ENCODE data around the gene CACNA1G. TPM values are rescaled to one million over a fixed set of nuclear protein-coding genes. Genes with fewer than 3 reads are reported as not detected.

The CACNA1G gene
- total and polyA plus RNA-seq, 9 of the 15 experiments (the other 6 are each of a cell fraction or from before 2014, with no cell fraction given): 0.01 TPM; not detected in 8

DNA sequence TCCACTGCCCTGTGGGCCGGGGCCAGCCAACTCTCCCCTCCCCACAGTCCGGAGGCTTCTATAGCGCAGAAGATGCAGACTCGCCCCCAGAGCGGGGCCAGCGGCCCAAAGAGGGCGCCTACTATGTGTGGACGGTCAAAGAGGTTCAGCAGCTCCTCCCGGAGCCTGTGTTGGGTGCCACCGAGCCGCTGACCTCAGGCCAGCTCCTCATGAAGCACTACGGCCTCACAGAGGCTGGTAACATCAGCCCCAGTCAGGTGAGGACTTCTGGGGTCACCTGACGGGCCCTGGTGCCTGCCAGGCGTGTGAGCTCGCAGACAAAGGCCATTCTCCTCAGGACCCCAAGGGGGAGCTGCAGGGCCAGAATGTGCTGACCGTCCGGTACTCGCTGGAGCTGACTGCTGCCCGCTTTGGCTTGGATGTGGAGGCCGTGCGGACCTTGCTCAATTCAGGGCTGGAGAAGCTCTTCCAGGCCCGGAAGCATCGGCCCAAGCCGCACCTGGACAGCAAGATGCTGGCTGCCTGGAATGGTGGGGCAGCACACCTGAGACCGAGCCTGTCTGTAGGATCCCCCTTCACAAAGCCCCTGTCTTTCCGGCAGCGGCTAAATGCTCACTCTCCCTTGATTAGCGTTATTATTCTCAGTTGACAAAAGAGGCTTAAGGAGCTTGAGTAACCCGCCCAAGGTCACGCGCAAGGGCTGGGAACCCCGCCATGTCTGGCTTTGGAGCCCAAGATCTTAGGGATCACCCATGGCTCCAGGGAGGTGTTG is 9.7 kb upstream of the CACNA1G start (continued):
- TF ChIP-seq, protein P1, sequence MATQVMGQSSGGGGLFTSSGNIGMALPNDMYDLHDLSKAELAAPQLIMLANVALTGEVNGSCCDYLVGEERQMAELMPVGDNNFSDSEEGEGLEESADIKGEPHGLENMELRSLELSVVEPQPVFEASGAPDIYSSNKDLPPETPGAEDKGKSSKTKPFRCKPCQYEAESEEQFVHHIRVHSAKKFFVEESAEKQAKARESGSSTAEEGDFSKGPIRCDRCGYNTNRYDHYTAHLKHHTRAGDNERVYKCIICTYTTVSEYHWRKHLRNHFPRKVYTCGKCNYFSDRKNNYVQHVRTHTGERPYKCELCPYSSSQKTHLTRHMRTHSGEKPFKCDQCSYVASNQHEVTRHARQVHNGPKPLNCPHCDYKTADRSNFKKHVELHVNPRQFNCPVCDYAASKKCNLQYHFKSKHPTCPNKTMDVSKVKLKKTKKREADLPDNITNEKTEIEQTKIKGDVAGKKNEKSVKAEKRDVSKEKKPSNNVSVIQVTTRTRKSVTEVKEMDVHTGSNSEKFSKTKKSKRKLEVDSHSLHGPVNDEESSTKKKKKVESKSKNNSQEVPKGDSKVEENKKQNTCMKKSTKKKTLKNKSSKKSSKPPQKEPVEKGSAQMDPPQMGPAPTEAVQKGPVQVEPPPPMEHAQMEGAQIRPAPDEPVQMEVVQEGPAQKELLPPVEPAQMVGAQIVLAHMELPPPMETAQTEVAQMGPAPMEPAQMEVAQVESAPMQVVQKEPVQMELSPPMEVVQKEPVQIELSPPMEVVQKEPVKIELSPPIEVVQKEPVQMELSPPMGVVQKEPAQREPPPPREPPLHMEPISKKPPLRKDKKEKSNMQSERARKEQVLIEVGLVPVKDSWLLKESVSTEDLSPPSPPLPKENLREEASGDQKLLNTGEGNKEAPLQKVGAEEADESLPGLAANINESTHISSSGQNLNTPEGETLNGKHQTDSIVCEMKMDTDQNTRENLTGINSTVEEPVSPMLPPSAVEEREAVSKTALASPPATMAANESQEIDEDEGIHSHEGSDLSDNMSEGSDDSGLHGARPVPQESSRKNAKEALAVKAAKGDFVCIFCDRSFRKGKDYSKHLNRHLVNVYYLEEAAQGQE (IDR thresholded peaks at IDR 0.05; ENCODE audit: borderline replicate concordance): peak; percentile 92
- TF ChIP-seq, protein P1 (CRISPR knock-in tag; IDR thresholded peaks at IDR 0.05; ENCODE audit: low read depth): no peak
- TF ChIP-seq CBFA2T2 (conservative IDR thresholded peaks at IDR 0.05) (0 out of 2 replicates have a peak, but pooled peaks have one; percentile 18), SREBF1 (IDR thresholded peaks at IDR 0.05; ENCODE audit: borderline replicate concordance, low read depth, low read length) (no peak), IFI16 (CRISPR knock-in tag; IDR thresholded peaks at IDR 0.05) (no peak), TRIM28 (IDR thresholded peaks at IDR 0.05) (no peak), KLF10 (CRISPR knock-in tag; IDR thresholded peaks at IDR 0.05) (no peak), EP300 (IDR thresholded peaks at IDR 0.05; ENCODE audit: low read length) (no peak), MYBL2 (IDR thresholded peaks at IDR 0.05; ENCODE audit: low read depth) (no peak), MYBL2 (CRISPR knock-in tag; IDR thresholded peaks at IDR 0.05; ENCODE audit: borderline replicate concordance) (no peak), ZKSCAN1 (IDR thresholded peaks at IDR 0.05; ENCODE audit: low read depth, low read length) (peak; percentile 94), TGIF2 (CRISPR knock-in tag; IDR thresholded peaks at IDR 0.05) (no peak), POLR2A (conservative IDR thresholded peaks at IDR 0.05) (no peak)
- TF ChIP-seq, protein P2, sequence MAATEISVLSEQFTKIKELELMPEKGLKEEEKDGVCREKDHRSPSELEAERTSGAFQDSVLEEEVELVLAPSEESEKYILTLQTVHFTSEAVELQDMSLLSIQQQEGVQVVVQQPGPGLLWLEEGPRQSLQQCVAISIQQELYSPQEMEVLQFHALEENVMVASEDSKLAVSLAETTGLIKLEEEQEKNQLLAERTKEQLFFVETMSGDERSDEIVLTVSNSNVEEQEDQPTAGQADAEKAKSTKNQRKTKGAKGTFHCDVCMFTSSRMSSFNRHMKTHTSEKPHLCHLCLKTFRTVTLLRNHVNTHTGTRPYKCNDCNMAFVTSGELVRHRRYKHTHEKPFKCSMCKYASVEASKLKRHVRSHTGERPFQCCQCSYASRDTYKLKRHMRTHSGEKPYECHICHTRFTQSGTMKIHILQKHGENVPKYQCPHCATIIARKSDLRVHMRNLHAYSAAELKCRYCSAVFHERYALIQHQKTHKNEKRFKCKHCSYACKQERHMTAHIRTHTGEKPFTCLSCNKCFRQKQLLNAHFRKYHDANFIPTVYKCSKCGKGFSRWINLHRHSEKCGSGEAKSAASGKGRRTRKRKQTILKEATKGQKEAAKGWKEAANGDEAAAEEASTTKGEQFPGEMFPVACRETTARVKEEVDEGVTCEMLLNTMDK (IDR thresholded peaks at IDR 0.05; ENCODE audit: borderline replicate concordance, insufficient read depth, low read depth, low read length, poor library complexity, severe bottlenecking): peak; percentile 20
- TF ChIP-seq, protein P3, sequence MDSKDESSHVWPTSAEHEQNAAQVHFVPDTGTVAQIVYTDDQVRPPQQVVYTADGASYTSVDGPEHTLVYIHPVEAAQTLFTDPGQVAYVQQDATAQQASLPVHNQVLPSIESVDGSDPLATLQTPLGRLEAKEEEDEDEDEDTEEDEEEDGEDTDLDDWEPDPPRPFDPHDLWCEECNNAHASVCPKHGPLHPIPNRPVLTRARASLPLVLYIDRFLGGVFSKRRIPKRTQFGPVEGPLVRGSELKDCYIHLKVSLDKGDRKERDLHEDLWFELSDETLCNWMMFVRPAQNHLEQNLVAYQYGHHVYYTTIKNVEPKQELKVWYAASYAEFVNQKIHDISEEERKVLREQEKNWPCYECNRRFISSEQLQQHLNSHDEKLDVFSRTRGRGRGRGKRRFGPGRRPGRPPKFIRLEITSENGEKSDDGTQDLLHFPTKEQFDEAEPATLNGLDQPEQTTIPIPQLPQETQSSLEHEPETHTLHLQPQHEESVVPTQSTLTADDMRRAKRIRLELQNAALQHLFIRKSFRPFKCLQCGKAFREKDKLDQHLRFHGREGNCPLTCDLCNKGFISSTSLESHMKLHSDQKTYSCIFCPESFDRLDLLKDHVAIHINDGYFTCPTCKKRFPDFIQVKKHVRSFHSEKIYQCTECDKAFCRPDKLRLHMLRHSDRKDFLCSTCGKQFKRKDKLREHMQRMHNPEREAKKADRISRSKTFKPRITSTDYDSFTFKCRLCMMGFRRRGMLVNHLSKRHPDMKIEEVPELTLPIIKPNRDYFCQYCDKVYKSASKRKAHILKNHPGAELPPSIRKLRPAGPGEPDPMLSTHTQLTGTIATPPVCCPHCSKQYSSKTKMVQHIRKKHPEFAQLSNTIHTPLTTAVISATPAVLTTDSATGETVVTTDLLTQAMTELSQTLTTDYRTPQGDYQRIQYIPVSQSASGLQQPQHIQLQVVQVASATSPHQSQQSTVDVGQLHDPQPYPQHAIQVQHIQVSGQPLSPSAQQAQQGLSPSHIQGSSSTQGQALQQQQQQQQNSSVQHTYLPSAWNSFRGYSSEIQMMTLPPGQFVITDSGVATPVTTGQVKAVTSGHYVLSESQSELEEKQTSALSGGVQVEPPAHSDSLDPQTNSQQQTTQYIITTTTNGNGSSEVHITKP (IDR thresholded peaks at IDR 0.05; ENCODE audit: partially characterized antibody): no peak
